Umbilical cord (tissue), 2 donors: ENCODE measurements around the gene MTX1. TPM values are rescaled to one million over a fixed set of nuclear protein-coding genes. Genes with fewer than 3 reads are reported as not detected.
"Not testable (repeated sequence)": the region's sequence is repeated elsewhere in the genome, so short reads cannot be mapped to it uniquely, and the experiment has no call there.

Experiments
- DNase-seq: peaks from one replicate; pipeline ENCODE4 v3.0.0-alpha.2; 2015; ENCODE audit warnings: low spot score
- total RNA-seq: library from RNA; depleted of rRNA; stranded (reverse); fragments of >200 nt; gene quantifications from one replicate; pipeline ENCODE4 v1.2.3, GENCODE V29; 2014; ENCODE audit warnings: low replicate concordance; ENCODE audit not compliant: insufficient read depth

Gene MTX1
- total RNA-seq, 1 donor from 2014 or later = 17.3 TPM

DNA sequence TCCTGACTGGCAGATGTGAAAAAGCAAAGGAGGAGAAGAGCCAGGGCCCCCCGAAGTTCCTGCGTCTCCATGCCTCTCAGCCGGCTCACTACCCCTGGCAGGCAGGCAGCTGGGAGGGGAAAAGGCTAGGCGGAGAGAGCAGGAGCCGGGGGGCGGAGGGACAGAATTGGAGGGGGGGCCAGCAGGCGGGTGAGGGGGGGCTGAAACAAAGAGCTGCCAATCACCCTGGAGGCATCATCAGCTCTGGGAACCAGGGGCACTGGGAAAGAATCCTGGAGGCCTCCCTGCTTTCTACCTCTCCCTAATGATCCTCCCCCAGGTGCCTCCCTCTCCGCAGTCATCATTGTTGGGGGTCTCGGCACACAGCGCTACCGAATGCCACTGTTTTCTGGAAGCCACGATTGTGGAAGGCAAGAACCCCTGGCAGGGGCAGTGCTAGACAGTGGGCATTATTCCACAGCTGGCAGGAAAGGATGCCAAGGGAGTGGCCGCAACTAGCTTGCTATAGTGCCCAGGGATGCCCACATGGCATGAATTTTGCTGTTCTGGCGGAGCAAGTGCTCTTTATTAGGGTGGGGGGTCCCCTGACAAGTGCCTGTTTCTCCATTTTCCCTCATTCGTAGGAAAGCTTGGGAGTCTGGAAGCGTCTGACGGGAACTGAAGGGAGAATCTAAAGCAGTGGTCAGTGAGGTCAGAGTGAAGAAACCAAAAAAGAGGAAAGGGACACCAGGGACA, 522 bp upstream of the MTX1 start, which contains the start of gene THBS3:
Gene THBS3, minus strand, starts transcription at position 92 of the 735 bp plus-strand sequence. Its CDS starts 21 bp downstream, at position 71.
- peak; percentile 81 for DNase-seq

GRCh38 chr1:155209312-155209721, 822 bp downstream of the MTX1 start:
- no peak for DNase-seq

DNA sequence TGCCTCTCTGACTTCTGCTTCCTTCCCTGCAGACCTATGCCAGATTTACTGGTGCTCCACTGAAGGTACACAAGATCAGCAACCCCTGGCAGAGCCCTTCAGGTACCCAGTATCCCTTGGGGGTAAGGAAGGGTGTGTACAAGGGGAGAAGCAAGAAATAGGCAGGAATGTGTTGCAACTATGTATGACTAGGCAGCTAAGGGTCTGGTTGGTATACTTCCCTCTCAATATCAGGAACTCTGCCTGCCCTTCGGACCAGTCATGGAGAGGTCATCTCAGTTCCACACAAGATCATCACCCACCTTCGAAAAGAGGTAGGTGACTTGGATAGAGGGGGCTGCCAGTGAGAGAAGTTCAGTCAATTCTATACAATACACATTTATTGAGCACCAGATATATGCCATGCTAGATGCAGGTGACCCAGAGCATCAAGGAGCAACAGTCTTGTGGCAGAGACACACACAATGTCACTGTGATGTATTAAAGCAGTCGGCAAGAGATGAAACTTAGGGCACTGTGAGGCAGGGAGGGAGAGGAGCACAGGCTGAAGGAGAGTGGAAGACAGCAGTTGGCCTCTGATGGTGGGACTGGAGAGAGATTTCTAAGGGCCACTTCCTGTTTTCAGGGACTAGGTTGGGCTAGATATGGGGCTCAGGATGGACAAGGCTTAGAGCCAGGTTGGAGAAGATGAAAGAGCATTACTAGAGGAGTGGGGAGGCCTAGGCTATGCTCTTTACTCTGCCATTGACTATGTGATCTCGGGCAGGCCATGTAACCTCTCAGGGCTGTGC, 2.0 kb downstream of the MTX1 start:
- DNase-seq = no peak

DNA sequence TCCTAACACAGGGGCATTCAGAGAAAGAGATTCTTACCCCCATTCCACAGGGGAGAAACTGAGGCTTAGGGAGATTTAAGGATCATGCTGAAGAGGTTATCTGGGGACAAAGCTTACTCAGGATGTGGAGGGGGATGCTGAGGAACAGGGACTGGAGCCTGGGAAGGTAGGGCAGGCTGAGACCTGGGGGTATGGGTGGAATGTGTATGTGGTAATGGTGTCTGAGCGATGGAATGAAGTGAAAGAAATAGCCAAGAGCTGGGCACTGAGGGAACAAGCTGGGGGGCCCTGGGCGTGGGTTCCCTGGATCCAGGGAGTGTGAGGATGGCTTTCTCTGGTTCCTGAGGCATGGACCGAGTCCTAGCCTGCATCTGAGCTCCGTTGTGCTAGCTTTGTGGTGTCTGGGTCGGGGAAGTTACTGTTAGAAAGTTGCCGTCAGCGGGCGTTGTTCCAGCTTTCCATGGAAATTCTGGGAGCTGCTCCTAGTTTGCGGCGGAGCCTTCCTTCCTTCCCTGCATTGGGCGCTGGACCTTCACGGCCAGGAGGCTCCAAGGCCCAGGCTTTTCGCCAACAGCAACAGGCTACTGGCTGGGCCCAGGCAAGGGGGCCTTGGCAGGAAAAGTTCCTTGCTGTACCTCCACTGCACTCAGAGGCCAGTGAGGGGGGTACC, 3.0 kb downstream of the MTX1 start:
- DNase-seq = not testable (repeated sequence)

DNA sequence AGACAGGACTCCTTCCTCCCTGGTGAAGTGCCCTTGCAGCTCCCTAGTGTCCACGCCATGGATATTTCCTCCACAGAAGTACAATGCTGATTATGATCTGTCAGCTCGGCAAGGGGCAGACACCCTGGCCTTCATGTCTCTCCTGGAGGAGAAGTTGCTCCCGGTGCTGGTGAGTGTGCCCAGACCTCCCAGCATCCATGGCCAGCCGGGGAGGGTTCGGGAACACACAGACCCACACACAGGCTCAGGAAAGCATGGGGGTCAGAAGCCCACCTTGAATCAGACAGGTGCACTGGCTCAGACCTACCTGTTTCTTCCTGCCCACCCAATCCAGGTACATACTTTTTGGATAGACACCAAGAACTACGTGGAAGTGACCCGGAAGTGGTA, 3.6 kb downstream of the MTX1 start:
- DNase-seq = not testable (repeated sequence)

GRCh38 chr1:155214702-155215101, 6.2 kb downstream of the MTX1 start:
- not testable (repeated sequence) for DNase-seq

- DNase-seq = peak; percentile 75
Measured at GRCh38 chr1:155218854-155219591, 10.5 kb downstream of the MTX1 start.

DNA sequence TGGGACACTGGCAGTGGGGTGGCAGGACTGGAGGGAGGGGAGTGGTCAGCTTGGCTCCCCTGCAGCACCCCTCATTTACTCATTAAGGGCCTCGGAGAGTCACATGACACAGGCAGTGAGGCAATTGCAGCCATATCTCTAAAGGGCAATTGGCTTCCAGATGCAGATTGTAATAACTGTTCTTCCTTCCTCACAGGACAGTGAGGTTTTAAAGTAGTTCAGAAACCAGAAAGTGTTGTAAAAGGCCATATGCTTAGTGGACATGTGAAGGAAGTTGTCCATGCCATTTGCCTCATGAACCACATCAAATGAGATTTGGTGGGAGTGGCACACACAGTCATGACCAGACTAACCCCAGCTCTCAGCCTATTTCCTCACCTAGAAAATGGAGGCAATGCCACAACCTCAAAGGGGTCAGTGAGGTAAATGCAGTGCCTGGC, 11.1 kb downstream of the MTX1 start:
- DNase-seq = peak; percentile 59

DNA sequence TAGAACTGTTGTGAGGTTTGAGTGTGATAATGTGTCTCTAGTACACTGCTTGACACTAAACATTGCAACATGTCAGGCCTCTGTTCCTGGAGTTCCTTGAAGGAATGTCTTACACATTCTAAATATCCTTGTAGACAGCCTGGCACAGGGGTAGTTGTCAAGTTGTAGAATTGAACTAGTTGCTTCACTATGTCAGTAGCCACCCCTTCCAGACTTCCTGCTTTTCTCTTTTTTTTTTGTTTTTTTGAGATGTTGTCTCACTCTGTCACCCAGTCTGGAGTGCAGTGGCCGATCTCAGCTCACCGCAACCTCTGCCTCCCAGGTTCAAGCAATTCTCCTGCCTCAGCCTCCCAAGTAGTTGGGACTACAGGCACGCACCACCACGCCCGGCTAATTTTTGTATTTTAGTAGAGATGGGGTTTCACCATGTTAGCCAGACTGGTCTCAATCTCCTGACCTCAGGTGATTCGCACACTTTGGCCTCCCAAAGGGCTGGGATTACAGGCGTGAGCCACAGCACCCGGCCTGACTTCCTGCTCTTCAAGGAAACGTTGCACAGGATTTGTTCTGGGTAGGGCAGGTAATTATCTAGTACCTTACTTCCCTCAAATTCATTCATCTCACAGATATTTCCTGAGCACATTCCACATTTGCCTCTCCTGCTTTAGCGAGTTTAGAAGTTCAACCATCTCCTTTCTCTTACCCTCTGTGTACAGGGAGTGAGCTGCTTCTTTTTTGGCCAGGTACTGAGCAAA, 11.9 kb downstream of the MTX1 start:
- not testable (repeated sequence) for DNase-seq

GRCh38 chr1:155223047-155223446, 14.6 kb downstream of the MTX1 start:
- no peak for DNase-seq

DNA sequence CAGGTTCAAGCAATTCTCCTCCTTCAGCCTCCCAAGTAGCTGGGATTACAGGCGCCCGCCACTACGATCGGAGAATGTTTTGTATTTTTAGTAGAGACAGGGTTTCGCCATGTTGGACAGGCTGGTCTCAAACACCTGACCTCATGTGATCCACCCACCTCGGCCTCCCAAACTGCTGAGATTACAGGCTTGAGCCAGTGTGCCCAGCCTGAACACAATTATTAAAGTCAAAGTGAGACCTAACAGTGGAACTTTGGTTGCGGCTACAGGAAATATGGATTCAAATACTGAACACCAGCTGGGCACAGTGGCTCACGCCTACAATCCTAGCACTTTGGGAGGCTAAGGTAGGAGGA, 16.9 kb downstream of the MTX1 start:
- DNase-seq = not testable (repeated sequence)

GRCh38 chr1:155226188-155226909, 17.9 kb downstream of the MTX1 start:
- DNase-seq = peak; percentile 82

DNA sequence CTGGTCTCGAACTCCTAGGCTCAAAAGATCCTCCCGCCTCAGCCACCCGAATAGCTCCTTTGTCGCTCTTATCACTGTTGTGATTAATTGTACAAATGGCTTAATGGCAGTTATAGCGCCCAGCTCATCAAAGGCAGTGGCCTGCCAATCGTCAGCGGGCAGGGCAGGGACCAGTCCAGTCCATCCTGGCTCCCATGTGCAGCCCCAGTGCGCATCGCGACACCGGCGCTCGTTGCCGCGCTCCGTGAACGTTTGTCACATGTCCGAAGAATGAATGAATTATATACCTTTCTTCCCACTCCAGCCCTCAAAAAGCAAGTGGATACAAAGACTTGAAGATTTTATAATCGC, 18.4 kb downstream of the MTX1 start:
- peak; percentile 64 for DNase-seq

DNA sequence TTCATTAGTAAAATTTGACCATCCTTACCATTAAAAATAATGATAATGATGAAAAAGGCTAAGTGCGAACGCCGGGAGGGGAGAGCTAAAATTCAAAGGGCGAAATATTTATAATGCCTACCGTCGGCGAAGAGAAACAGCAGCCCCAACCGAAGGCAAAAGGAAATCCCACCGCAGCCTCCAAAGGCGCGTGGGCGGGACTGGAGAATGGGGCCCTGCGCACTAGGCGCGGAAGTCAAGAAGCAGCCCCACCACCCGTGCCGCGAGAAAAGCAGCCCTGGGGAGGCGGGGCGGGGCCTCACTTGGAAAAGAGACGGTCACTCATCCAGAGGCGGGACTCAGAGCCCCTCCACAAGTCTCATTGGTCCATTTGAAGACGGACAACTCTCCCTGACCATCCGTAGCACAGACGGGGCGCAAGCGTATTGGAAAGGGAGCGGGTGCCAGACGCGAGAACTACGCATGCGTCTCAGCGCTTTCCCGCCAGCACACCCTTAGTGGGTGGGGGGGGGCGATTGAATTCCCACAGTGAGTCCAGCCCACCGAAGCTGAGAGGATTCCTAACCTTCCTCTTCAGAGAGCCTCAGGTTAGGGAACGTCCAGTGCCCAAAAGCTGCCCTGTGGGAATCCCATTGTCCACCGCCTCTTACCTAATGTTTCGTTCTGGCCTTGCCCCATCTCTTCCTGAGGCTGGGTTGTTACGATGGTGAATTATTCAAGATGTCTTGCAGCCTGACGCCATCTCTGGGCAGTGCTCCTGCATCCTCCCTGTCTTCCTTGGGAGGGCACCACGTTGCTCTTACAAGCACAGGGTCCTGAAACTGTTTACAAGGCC, 19.0 kb downstream of the MTX1 start:
- DNase-seq = peak; percentile 100

- DNase-seq = no peak
Measured at GRCh38 chr1:155228096-155228427, 19.6 kb downstream of the MTX1 start.

- DNase-seq = not testable (repeated sequence)
Measured at GRCh38 chr1:155231302-155231701, 22.8 kb downstream of the MTX1 start.

DNA sequence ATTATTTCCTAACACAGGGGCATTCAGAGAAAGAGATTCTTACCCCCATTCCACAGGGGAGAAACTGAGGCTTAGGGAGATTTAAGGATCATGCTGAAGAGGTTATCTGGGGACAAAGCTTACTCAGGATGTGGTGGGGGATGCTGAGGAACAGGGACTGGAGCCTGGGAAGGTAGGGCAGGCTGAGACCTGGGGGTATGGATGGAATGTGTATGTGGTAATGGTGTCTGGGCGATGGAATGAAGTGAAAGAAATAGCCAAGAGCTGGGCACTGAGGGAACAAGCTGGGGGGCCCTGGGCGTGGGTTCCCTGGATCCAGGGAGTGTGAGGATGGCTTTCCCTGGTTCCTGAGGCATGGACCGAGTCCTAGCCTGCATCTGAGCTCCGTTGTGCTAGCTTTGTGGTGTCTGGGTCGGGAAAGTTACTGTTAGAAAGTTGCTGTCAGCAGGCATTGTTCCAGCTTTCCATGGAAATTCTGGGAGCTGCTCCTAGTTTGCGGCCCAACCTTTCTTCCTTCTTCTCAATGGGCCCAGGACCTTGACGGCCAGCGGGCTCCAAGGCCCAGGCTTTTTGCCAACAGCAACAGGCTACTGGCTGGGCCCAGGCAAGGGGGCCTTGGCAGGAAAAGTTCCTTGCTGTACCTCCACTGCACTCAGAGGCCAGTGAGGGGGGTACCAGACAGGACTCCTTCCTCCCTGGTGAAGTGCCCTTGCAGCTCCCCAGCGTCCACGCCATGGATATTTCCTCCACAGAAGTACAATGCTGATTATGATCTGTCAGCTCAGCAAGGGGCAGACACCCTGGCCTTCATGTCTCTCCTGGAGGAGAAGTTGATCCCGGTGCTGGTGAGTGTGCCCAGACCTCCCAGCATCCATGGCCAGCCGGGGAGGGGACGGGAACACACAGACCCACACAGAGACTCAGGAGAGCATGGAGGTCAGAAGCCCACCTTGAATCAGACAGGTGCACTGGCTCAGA, 23.8 kb downstream of the MTX1 start:
- peak; percentile 68 for DNase-seq

GRCh38 chr1:155233502-155233901, 25.0 kb downstream of the MTX1 start:
- DNase-seq = not testable (repeated sequence)
